Kidney epithelial cell (primary cell): ENCODE results near the gene TSHB. TPM values are rescaled to one million over a fixed set of nuclear protein-coding genes. Genes with fewer than 3 reads are reported as not detected.

ENCODE experiments used
- DNase-seq: peaks from one replicate; pipeline ENCODE4 v3.0.0-alpha.2; 2010; ENCODE audit warnings: low read depth
- H3K27me3 ChIP-seq: 2 replicates; pipeline ENCODE4 v1.6.0; 2011; ENCODE audit warnings: low read length; ENCODE audit not compliant: control insufficient read depth, insufficient read depth
- H3K36me3 ChIP-seq: 2 replicates; pipeline ENCODE4 v1.5.1; 2011; ENCODE audit warnings: low read length; ENCODE audit not compliant: control insufficient read depth, insufficient read depth
- H3K4me3 ChIP-seq: 2 replicates; pipeline ENCODE4 v1.5.1; 2011; ENCODE audit warnings: low read depth, mild to moderate bottlenecking, control low read depth, low read length
- CTCF ChIP-seq: IDR thresholded peaks from 2 replicates; pipeline ENCODE4 v1.5.1; 2011; ENCODE audit warnings: mild to moderate bottlenecking, moderate library complexity, low read length, control low read depth, inconsistent platforms; ENCODE audit not compliant: insufficient read depth, poor library complexity, severe bottlenecking
- total RNA-seq: library from RNA; depleted of rRNA; stranded (reverse); fragments of >200 nt; gene quantifications from 2 replicates; pipeline ENCODE4 v1.2.3, GENCODE V29; 2015

TSHB gene
- total RNA-seq, 1 donor from 2014 or later, result not detected

- H3K27me3 ChIP-seq, result no peaks in the 10 kb centered on the region
- TF ChIP-seq CTCF, result no peak
- no peaks in the 10 kb centered on the region for H3K36me3 ChIP-seq
- no peak for DNase-seq
- no peak overlapping the region for H3K4me3 ChIP-seq
Observed at GRCh38 chr1:115031595-115031994, 2.0 kb downstream of the TSHB start.

GRCh38 chr1:115035652-115036051, 6.0 kb downstream of the TSHB start:
- no peak for TF ChIP-seq CTCF
- no peak overlapping the region for H3K4me3 ChIP-seq
- no peaks in the 10 kb centered on the region for H3K27me3 ChIP-seq
- DNase-seq, result no peak
- no peaks in the 10 kb centered on the region for H3K36me3 ChIP-seq

- H3K36me3 ChIP-seq, result no peaks in the 10 kb centered on the region
- TF ChIP-seq CTCF, result no peak
- no peak for DNase-seq
- H3K4me3 ChIP-seq, result no peak overlapping the region
- H3K27me3 ChIP-seq, result no peaks in the 10 kb centered on the region
Observed at GRCh38 chr1:115036814-115037507, 7.3 kb downstream of the TSHB start.

GRCh38 chr1:115040501-115040900, 10.9 kb downstream of the TSHB start:
- no peak for DNase-seq
- Histone ChIP-seq H3K4me3 (no peak overlapping the region), H3K27me3 (no peaks in the 10 kb centered on the region), H3K36me3 (no peaks in the 10 kb centered on the region)
- no peak for TF ChIP-seq CTCF

- no peak for DNase-seq
- Histone ChIP-seq H3K36me3 (no peaks in the 10 kb centered on the region), H3K27me3 (no peaks in the 10 kb centered on the region), H3K4me3 (no peak overlapping the region)
- TF ChIP-seq CTCF, result peak; percentile 45
Observed at GRCh38 chr1:115041654-115042053, 12.0 kb downstream of the TSHB start.

GRCh38 chr1:115046751-115047150, 17.1 kb downstream of the TSHB start:
- no peak overlapping the region for H3K4me3 ChIP-seq
- H3K36me3 ChIP-seq, result no peaks in the 10 kb centered on the region
- DNase-seq, result no peak
- TF ChIP-seq CTCF, result no peak
- no peaks in the 10 kb centered on the region for H3K27me3 ChIP-seq
